ENCODE results near the gene PSD2. TPM values are rescaled to one million over a fixed set of nuclear protein-coding genes. Genes with fewer than 3 reads are reported as not detected.

The PSD2 gene
- total RNA-seq, 1 experiment from 2014 or later, result not detected

GRCh38 chr5:139847790-139848507 is 52.3 kb downstream of the PSD2 start:
- Mint-ChIP-seq H3K27ac (ENCODE audit: unreplicated experiment) (no peak overlapping the region), H3K27me3 (ENCODE audit: unreplicated experiment) (peaks cover 77% of the 10 kb centered on the region), H3K36me3 (ENCODE audit: insufficient read depth, unreplicated experiment) (peaks cover 8% of the 10 kb centered on the region), H3K9me3 (ENCODE audit: low read depth, unreplicated experiment) (no peaks in the 10 kb centered on the region), H3K4me1 (ENCODE audit: low read depth, unreplicated experiment) (peaks cover 10% of the 10 kb centered on the region), H3K4me3 (ENCODE audit: low read depth, unreplicated experiment) (peak overlapping the region; percentile 66)
- no TSS peak for BruUV-seq (replicated peaks)
- TF ChIP-seq, protein P1, sequence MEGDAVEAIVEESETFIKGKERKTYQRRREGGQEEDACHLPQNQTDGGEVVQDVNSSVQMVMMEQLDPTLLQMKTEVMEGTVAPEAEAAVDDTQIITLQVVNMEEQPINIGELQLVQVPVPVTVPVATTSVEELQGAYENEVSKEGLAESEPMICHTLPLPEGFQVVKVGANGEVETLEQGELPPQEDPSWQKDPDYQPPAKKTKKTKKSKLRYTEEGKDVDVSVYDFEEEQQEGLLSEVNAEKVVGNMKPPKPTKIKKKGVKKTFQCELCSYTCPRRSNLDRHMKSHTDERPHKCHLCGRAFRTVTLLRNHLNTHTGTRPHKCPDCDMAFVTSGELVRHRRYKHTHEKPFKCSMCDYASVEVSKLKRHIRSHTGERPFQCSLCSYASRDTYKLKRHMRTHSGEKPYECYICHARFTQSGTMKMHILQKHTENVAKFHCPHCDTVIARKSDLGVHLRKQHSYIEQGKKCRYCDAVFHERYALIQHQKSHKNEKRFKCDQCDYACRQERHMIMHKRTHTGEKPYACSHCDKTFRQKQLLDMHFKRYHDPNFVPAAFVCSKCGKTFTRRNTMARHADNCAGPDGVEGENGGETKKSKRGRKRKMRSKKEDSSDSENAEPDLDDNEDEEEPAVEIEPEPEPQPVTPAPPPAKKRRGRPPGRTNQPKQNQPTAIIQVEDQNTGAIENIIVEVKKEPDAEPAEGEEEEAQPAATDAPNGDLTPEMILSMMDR (IDR thresholded peaks at IDR 0.05; ENCODE audit: unreplicated experiment), result no peak
- intact Hi-C loops (cut with micrococcal nuclease; ENCODE audit: unreplicated experiment), result no loop called here
- DNase-seq, result peak; percentile 78
- CTCF ChIA-PET, result interaction anchor here (0.5 to 1.2 kb wide), 3 partner anchors 61 to 64 kb away, joined by 3 to 7 read pairs (median 7); no protein-coding TSS in a partner anchor

DNA sequence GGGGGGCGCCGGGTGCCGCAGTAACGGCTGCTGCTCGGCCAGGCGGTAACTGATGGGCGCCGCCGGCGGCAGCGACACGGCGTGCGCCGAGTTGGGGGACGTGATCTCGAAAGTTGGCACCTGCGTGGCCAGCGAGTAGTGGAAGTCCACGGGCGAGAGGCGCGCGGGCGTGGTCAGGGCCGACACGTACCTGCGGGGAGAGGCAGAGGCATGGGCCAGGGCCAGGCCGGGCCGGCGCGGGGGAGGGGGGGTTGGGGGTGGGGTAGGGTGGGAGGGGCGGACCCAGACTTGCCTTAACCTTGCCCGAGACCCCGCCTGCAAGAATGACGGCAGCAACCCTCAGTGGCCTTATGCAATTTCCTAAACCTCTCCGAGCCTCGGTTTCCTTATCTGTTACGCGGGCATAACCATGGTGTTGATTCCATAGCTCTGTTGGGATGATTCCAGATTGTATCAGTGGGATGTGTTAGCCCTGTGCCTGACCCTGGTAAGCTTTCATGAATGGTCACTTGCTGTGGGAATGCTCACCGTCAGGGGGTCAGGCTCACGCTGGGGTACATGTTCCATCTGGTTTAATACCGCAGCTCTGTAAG is 53.0 kb downstream of the PSD2 start:
- Mint-ChIP-seq H3K27me3 (ENCODE audit: unreplicated experiment) (peaks cover 72% of the 10 kb centered on the region), H3K4me3 (ENCODE audit: low read depth, unreplicated experiment) (peak overlapping the region; percentile 66), H3K4me1 (ENCODE audit: low read depth, unreplicated experiment) (peaks cover 10% of the 10 kb centered on the region), H3K27ac (ENCODE audit: unreplicated experiment) (peak overlapping the region; percentile 16), H3K9me3 (ENCODE audit: low read depth, unreplicated experiment) (no peaks in the 10 kb centered on the region), H3K36me3 (ENCODE audit: insufficient read depth, unreplicated experiment) (peaks cover 8% of the 10 kb centered on the region)
- CTCF ChIA-PET, result interaction anchor here (0.6 to 2.0 kb wide), 4 partner anchors 12 to 1703 kb away, joined by 3 to 10 read pairs (median 3); no protein-coding TSS in a partner anchor
- DNase-seq, result no peak
- TF ChIP-seq, protein P1 (IDR thresholded peaks at IDR 0.05; ENCODE audit: unreplicated experiment), result no peak
- BruUV-seq (replicated peaks), result no TSS peak
- intact Hi-C loops (cut with micrococcal nuclease; ENCODE audit: unreplicated experiment), result no loop called here

DNA sequence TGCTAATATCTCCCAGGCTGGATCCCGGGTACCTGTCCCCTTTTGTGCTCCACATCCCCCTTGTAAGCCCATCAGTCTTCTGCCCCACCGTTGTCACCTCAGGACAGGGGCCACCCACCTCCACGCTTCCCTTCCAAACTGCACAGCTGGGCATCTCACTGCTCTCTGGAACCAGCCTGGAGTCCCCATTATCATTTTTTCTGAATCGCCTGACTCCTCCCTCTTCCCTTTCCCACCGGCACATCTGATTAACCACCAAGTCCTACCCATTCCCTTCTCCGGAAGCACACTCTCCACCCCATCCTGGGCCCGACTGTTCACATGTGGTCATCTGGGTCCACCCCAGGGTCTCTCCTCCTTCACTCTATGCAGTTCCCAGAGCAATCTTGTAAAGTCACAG is 53.9 kb downstream of the PSD2 start:
- CTCF ChIA-PET, result interaction anchor here (0.6 to 2.0 kb wide), 2 partner anchors 62 to 128 kb away, joined by 3 to 10 read pairs; no protein-coding TSS in a partner anchor
- Mint-ChIP-seq H3K27ac (ENCODE audit: unreplicated experiment) (peak overlapping the region; percentile 16), H3K4me3 (ENCODE audit: low read depth, unreplicated experiment) (peak overlapping the region; percentile 66), H3K27me3 (ENCODE audit: unreplicated experiment) (peaks cover 63% of the 10 kb centered on the region), H3K36me3 (ENCODE audit: insufficient read depth, unreplicated experiment) (peaks cover 8% of the 10 kb centered on the region), H3K4me1 (ENCODE audit: low read depth, unreplicated experiment) (peaks cover 10% of the 10 kb centered on the region), H3K9me3 (ENCODE audit: low read depth, unreplicated experiment) (no peaks in the 10 kb centered on the region)
- no TSS peak for BruUV-seq (replicated peaks)
- TF ChIP-seq, protein P1 (IDR thresholded peaks at IDR 0.05; ENCODE audit: unreplicated experiment), result no peak
- DNase-seq, result no peak
- intact Hi-C loops (cut with micrococcal nuclease; ENCODE audit: unreplicated experiment), result no loop called here

GRCh38 chr5:139849942-139850341 is 54.3 kb downstream of the PSD2 start:
- DNase-seq, result no peak
- Mint-ChIP-seq H3K4me1 (ENCODE audit: low read depth, unreplicated experiment) (peaks cover 10% of the 10 kb centered on the region), H3K27ac (ENCODE audit: unreplicated experiment) (no peak overlapping the region), H3K36me3 (ENCODE audit: insufficient read depth, unreplicated experiment) (peaks cover 8% of the 10 kb centered on the region), H3K9me3 (ENCODE audit: low read depth, unreplicated experiment) (no peaks in the 10 kb centered on the region), H3K4me3 (ENCODE audit: low read depth, unreplicated experiment) (no peak overlapping the region), H3K27me3 (ENCODE audit: unreplicated experiment) (peaks cover 58% of the 10 kb centered on the region)
- no TSS peak for BruUV-seq (replicated peaks)
- intact Hi-C loops (cut with micrococcal nuclease; ENCODE audit: unreplicated experiment), result no loop called here
- CTCF ChIA-PET, result interaction anchor here (0.6 to 2.0 kb wide), 3 partner anchors 10 to 129 kb away, joined by 3 to 10 read pairs (median 3); no protein-coding TSS in a partner anchor
- TF ChIP-seq, protein P1 (IDR thresholded peaks at IDR 0.05; ENCODE audit: unreplicated experiment), result no peak

All from Calu3 (cell line).